Loucy (cell line): ENCODE measurements around the gene GABRB2.

Source experiments
- H2AFZ ChIP-seq: fragments of 200-600 bp; sonication (generic); 2 replicates; pipeline ENCODE4 v1.6.0; 2016; ENCODE audit warnings: antibody characterized with exemption, mild to moderate bottlenecking, low read length, moderate library complexity
- H3F3A ChIP-seq: fragments of 200-600 bp; 2 replicates; pipeline ENCODE4 v1.6.0; 2016; ENCODE audit warnings: antibody characterized with exemption, low read depth, mild to moderate bottlenecking
- H3K27me3 ChIP-seq: fragments of 200-600 bp; sonication (generic); 2 replicates; pipeline ENCODE4 v1.6.1; 2014; ENCODE audit warnings: low read length, mild to moderate bottlenecking; ENCODE audit not compliant: insufficient read depth, poor library complexity, severe bottlenecking
- H3K36me3 ChIP-seq: fragments of 200-600 bp; sonication (generic); 2 replicates; pipeline ENCODE4 v1.6.1; 2016; ENCODE audit warnings: low read length; ENCODE audit not compliant: insufficient read depth
- H3K4me1 ChIP-seq: fragments of 200-600 bp; sonication (generic); 2 replicates; pipeline ENCODE4 v1.5.1; 2014; ENCODE audit warnings: low read length, mild to moderate bottlenecking; ENCODE audit not compliant: insufficient read depth, poor library complexity, severe bottlenecking
- H3K4me2 ChIP-seq: fragments of 200-600 bp; sonication (generic); 2 replicates; pipeline ENCODE4 v1.6.0; 2014; ENCODE audit warnings: antibody characterized with exemption, low read length, low read depth, mild to moderate bottlenecking; ENCODE audit not compliant: poor library complexity, severe bottlenecking
- H3K4me3 ChIP-seq: fragments of 200-600 bp; sonication (generic); 2 replicates; pipeline ENCODE4 v1.5.1; 2014; ENCODE audit warnings: low read length, mild to moderate bottlenecking, mixed read lengths; ENCODE audit not compliant: poor library complexity, severe bottlenecking
- H3K79me2 ChIP-seq: fragments of 200-600 bp; sonication (generic); 2 replicates; pipeline ENCODE4 v1.6.1; 2014; ENCODE audit warnings: low read length; ENCODE audit not compliant: insufficient read depth
- H3K9ac ChIP-seq: fragments of 200-600 bp; sonication (generic); 2 replicates; pipeline ENCODE4 v1.6.0; 2014; ENCODE audit warnings: mild to moderate bottlenecking, low read depth, low read length, moderate library complexity; ENCODE audit not compliant: poor library complexity, severe bottlenecking
- H3K9me2 ChIP-seq: fragments of 200-600 bp; sonication (generic); replicated peaks from 2 replicates; pipeline ENCODE4 v1.6.1; 2016; ENCODE audit warnings: low read depth, low read length, mixed read lengths
- H3K9me3 ChIP-seq: fragments of 200-600 bp; sonication (generic); 2 replicates; pipeline ENCODE4 v1.6.1; 2014; ENCODE audit warnings: mild to moderate bottlenecking, antibody characterized with exemption, low read length, low read depth; ENCODE audit not compliant: insufficient read depth
- H4K20me1 ChIP-seq: fragments of 200-600 bp; sonication (generic); 2 replicates; pipeline ENCODE4 v1.6.0; 2014; ENCODE audit warnings: antibody characterized with exemption, low read length, mild to moderate bottlenecking; ENCODE audit not compliant: insufficient read depth, poor library complexity, severe bottlenecking
- CTCF ChIP-seq: fragments of 200-600 bp; sonication (generic); conservative IDR thresholded peaks from 2 replicates; pipeline ENCODE4 v1.5.1; 2014; ENCODE audit warnings: mild to moderate bottlenecking, antibody characterized with exemption, low read length
- EZH2phosphoT487 ChIP-seq: fragments of 200-600 bp; IDR thresholded peaks from 2 replicates; pipeline ENCODE4 v1.6.1; 2018; ENCODE audit warnings: antibody characterized with exemption, mild to moderate bottlenecking, moderate library complexity, borderline replicate concordance

GABRB2 gene

GRCh38 chr5:161403121-161403520 is 143.4 kb downstream of the GABRB2 start:
- TF ChIP-seq EZH2phosphoT487 (no peak), CTCF (no peak)
- Histone ChIP-seq H2AFZ (no peak overlapping the region), H3K4me1 (no peaks in the 10 kb centered on the region), H3K9ac (no peak overlapping the region), H3K4me2 (no peak overlapping the region), H3K9me2 (no peaks in the 10 kb centered on the region), H3F3A (no peaks in the 10 kb centered on the region), H3K36me3 (no peaks in the 10 kb centered on the region), H3K4me3 (no peak overlapping the region), H3K9me3 (no peaks in the 10 kb centered on the region), H4K20me1 (no peaks in the 10 kb centered on the region), H3K27me3 (no peaks in the 10 kb centered on the region), H3K79me2 (no peaks in the 10 kb centered on the region)

- TF ChIP-seq CTCF (no peak), EZH2phosphoT487 (no peak)
- Histone ChIP-seq H3K4me1 (no peaks in the 10 kb centered on the region), H3K4me3 (no peak overlapping the region), H3K9me3 (no peaks in the 10 kb centered on the region), H2AFZ (no peak overlapping the region), H3K4me2 (no peak overlapping the region), H3K9me2 (no peaks in the 10 kb centered on the region), H3K27me3 (no peaks in the 10 kb centered on the region), H4K20me1 (no peaks in the 10 kb centered on the region), H3F3A (no peaks in the 10 kb centered on the region), H3K79me2 (no peaks in the 10 kb centered on the region), H3K9ac (no peak overlapping the region), H3K36me3 (no peaks in the 10 kb centered on the region)
Observed at GRCh38 chr5:161400583-161400982, 145.9 kb downstream of the GABRB2 start.

- Histone ChIP-seq H3K4me2 (no peak overlapping the region), H3K9me3 (no peaks in the 10 kb centered on the region), H3K79me2 (no peaks in the 10 kb centered on the region), H3K9me2 (no peaks in the 10 kb centered on the region), H4K20me1 (no peaks in the 10 kb centered on the region), H3K4me1 (no peaks in the 10 kb centered on the region), H3K4me3 (no peak overlapping the region), H2AFZ (no peak overlapping the region), H3K36me3 (no peaks in the 10 kb centered on the region), H3K27me3 (no peaks in the 10 kb centered on the region), H3F3A (no peaks in the 10 kb centered on the region), H3K9ac (no peak overlapping the region)
- no peak for TF ChIP-seq CTCF
Observed at GRCh38 chr5:161399996-161400562, 146.4 kb downstream of the GABRB2 start.
